Measurements from ENCODE around the gene IFITM2.
"Not testable (repeated sequence)": the region's sequence is repeated elsewhere in the genome, so short reads cannot be mapped to it uniquely, and the experiment has no call there.

The IFITM2 gene

GRCh38 chr11:303363-303762, 4.3 kb upstream of the IFITM2 start:
- Mint-ChIP-seq H3K27me3 (peaks cover 47% of the 10 kb centered on the region), H3K27ac (no peak overlapping the region), H3K4me1 (peaks cover 49% of the 10 kb centered on the region), H3K36me3 (peaks cover 2% of the 10 kb centered on the region), H3K9me3 (no peaks in the 10 kb centered on the region), H3K4me3 (no peak overlapping the region)
- CTCF ChIA-PET, result interaction anchor here (1.1 to 5.3 kb wide), 3 partner anchors 37 to 146 kb away, joined by 4 to 36 read pairs (median 26); partner anchors contain the start of gene PTDSS2
- no peak for DNase-seq

- H3K36me3 Mint-ChIP-seq, result peaks cover 4% of the 10 kb centered on the region
- no peaks in the 10 kb centered on the region for H3K9me3 Mint-ChIP-seq
- peaks cover 47% of the 10 kb centered on the region for H3K4me1 Mint-ChIP-seq
- DNase-seq, result no peak
- CTCF ChIA-PET, result interaction anchor here (0.8 to 5.3 kb wide), 7 partner anchors 15 to 146 kb away, joined by 3 to 43 read pairs (median 8); partner anchors contain the start of gene PTDSS2
- H3K27ac Mint-ChIP-seq, result no peak overlapping the region
- H3K4me3 Mint-ChIP-seq, result no peak overlapping the region
- peaks cover 40% of the 10 kb centered on the region for H3K27me3 Mint-ChIP-seq
Measured at GRCh38 chr11:304061-304506, 3.5 kb upstream of the IFITM2 start.

GRCh38 chr11:304915-305843, 2.4 kb upstream of the IFITM2 start:
- CTCF ChIA-PET, result interaction anchor here (0.6 to 5.3 kb wide), 18 partner anchors 11 to 147 kb away, joined by 3 to 43 read pairs (median 4); partner anchors contain the start of gene PTDSS2
- peak; percentile 82 for DNase-seq
- H3K4me3 Mint-ChIP-seq, result no peak overlapping the region

GRCh38 chr11:305844-306211, 1.8 kb upstream of the IFITM2 start:
- CTCF ChIA-PET, result interaction anchor here (0.6 to 5.3 kb wide), 17 partner anchors 11 to 147 kb away, joined by 3 to 43 read pairs (median 5); partner anchors contain the start of gene PTDSS2
- Mint-ChIP-seq H3K4me3 (peak overlapping the region; percentile 6), H3K4me1 (peaks cover 52% of the 10 kb centered on the region), H3K9me3 (no peaks in the 10 kb centered on the region), H3K36me3 (peaks cover 13% of the 10 kb centered on the region), H3K27me3 (peaks cover 26% of the 10 kb centered on the region), H3K27ac (peak overlapping the region; percentile 6)
- DNase-seq, result no peak

More at GRCh38 chr11:304915-305843, 2.4 kb upstream of the IFITM2 start:
- H3K9me3 Mint-ChIP-seq, result no peaks in the 10 kb centered on the region
- peaks cover 13% of the 10 kb centered on the region for H3K36me3 Mint-ChIP-seq
- H3K27ac Mint-ChIP-seq, result no peak overlapping the region
- peaks cover 32% of the 10 kb centered on the region for H3K27me3 Mint-ChIP-seq
- H3K4me1 Mint-ChIP-seq, result peaks cover 52% of the 10 kb centered on the region

- Mint-ChIP-seq H3K36me3 (peaks cover 13% of the 10 kb centered on the region), H3K9me3 (no peaks in the 10 kb centered on the region), H3K4me1 (peaks cover 52% of the 10 kb centered on the region), H3K27me3 (peaks cover 16% of the 10 kb centered on the region), H3K27ac (peak overlapping the region; percentile 95), H3K4me3 (peak overlapping the region; percentile 90)
- no peak for DNase-seq
- CTCF ChIA-PET, result interaction anchor here (0.8 to 5.3 kb wide), 13 partner anchors 10 to 146 kb away, joined by 3 to 43 read pairs (median 6); partner anchors contain the start of genes NLRP6 and PTDSS2
Measured at GRCh38 chr11:306645-307371, 808 bp upstream of the IFITM2 start.

- CTCF ChIA-PET, result interaction anchor here (0.7 to 1.3 kb wide), 4 partner anchors 10 to 102 kb away, joined by 3 to 6 read pairs (median 3); partner anchors contain the start of genes BET1L and RIC8A
- H3K9me3 Mint-ChIP-seq, H3K27me3 Mint-ChIP-seq: not testable (repeated sequence)
- peak; percentile 62 for DNase-seq
- Mint-ChIP-seq H3K4me3 (peak overlapping the region; percentile 90), H3K36me3 (peaks cover 22% of the 10 kb centered on the region), H3K4me1 (peaks cover 49% of the 10 kb centered on the region), H3K27ac (peak overlapping the region; percentile 95)
Measured at GRCh38 chr11:308740-309665, 1.4 kb downstream of the IFITM2 start.

- CTCF ChIA-PET, result interaction anchor here (1.2 to 1.3 kb wide), 2 partner anchors 9 to 103 kb away, joined by 3 to 6 read pairs; partner anchors contain the start of genes BET1L and RIC8A
- not testable (repeated sequence) for H3K27me3 Mint-ChIP-seq, H3K9me3 Mint-ChIP-seq, DNase-seq
- peak overlapping the region; percentile 90 for H3K4me3 Mint-ChIP-seq
- H3K4me1 Mint-ChIP-seq, result peaks cover 47% of the 10 kb centered on the region
- peak overlapping the region; percentile 95 for H3K27ac Mint-ChIP-seq
- peaks cover 32% of the 10 kb centered on the region for H3K36me3 Mint-ChIP-seq
Measured at GRCh38 chr11:309979-310572, 2.5 kb downstream of the IFITM2 start.

- CTCF ChIA-PET, H3K9me3 Mint-ChIP-seq, H3K27me3 Mint-ChIP-seq, DNase-seq: not testable (repeated sequence)
- H3K27ac Mint-ChIP-seq, result peak overlapping the region; percentile 95
- peak overlapping the region; percentile 83 for H3K4me3 Mint-ChIP-seq
- H3K36me3 Mint-ChIP-seq, result peaks cover 36% of the 10 kb centered on the region
- peaks cover 36% of the 10 kb centered on the region for H3K4me1 Mint-ChIP-seq
Measured at GRCh38 chr11:311013-311748, 3.6 kb downstream of the IFITM2 start.

GRCh38 chr11:312092-312816, 4.6 kb downstream of the IFITM2 start:
- CTCF ChIA-PET, result interaction anchor here (1.0 to 1.5 kb wide), 3 partner anchors 43 to 105 kb away, joined by 3 to 7 read pairs (median 4); partner anchors contain the start of genes BET1L and RIC8A
- Mint-ChIP-seq H3K9me3 (no peaks in the 10 kb centered on the region), H3K4me1 (peaks cover 33% of the 10 kb centered on the region), H3K4me3 (peak overlapping the region; percentile 83), H3K36me3 (peaks cover 46% of the 10 kb centered on the region), H3K27me3 (no peaks in the 10 kb centered on the region), H3K27ac (peak overlapping the region; percentile 95)
- peak; percentile 65 for DNase-seq

- H3K27ac Mint-ChIP-seq, result peak overlapping the region; percentile 95
- H3K9me3 Mint-ChIP-seq, result no peaks in the 10 kb centered on the region
- H3K36me3 Mint-ChIP-seq, result peaks cover 51% of the 10 kb centered on the region
- DNase-seq, result no peak
- peaks cover 28% of the 10 kb centered on the region for H3K4me1 Mint-ChIP-seq
- H3K27me3 Mint-ChIP-seq, result no peaks in the 10 kb centered on the region
- H3K4me3 Mint-ChIP-seq, result peak overlapping the region; percentile 83
- CTCF ChIA-PET, result interaction anchor here (1.5 kb wide), 1 partner anchor 63 kb away, joined by 7 read pairs; no protein-coding TSS in a partner anchor
Measured at GRCh38 chr11:313304-313786, 5.7 kb downstream of the IFITM2 start.

GRCh38 chr11:313787-314553, 6.4 kb downstream of the IFITM2 start, which contains the start of gene IFITM1:
Gene IFITM1, plus strand, starts transcription at chr11:314040. Its CDS starts 131 bp downstream, at chr11:314171.
- H3K4me3 Mint-ChIP-seq, result peak within 1 kb of the TSS; percentile 83
- CTCF ChIA-PET, result no interaction called here
- H3K27ac Mint-ChIP-seq, result peak within 1 kb of the TSS; percentile 95

More at GRCh38 chr11:313787-314553, 6.4 kb downstream of the IFITM2 start, which contains the start of gene IFITM1:
- DNase-seq, result peak; percentile 86
- Mint-ChIP-seq H3K4me1 (peaks cover 28% of the 10 kb centered on the region), H3K27me3 (no peaks in the 10 kb centered on the region), H3K36me3 (peaks cover 49% of the 10 kb centered on the region), H3K9me3 (no peaks in the 10 kb centered on the region)

All from activated naive CD4-positive, alpha-beta T cell treated with anti-CD3 and anti-CD28 coated beads, Interleukin-2, amount 10 ng/mL, durations not matched to agents 7 days and 5 days (primary cell).